Hepatocyte (in vitro differentiated cells): Measurements from ENCODE around the gene LRRTM3. TPM values are rescaled to one million over a fixed set of nuclear protein-coding genes. Genes with fewer than 3 reads are reported as not detected.

ENCODE experiments used
- DNase-seq: peaks from one replicate; pipeline ENCODE4 v3.0.0-alpha.2; 2016; ENCODE audit warnings: low spot score
- H2AFZ ChIP-seq: fragments of 200-600 bp; sonication (generic); 2 replicates; pipeline ENCODE4 v1.6.0; 2016; ENCODE audit warnings: antibody characterized with exemption, mild to moderate bottlenecking
- H3K27ac ChIP-seq: fragments of 200-600 bp; sonication (generic); 2 replicates; pipeline ENCODE4 v1.5.1; 2016; ENCODE audit warnings: mild to moderate bottlenecking
- H3K27me3 ChIP-seq: fragments of 200-600 bp; sonication (generic); 2 replicates; pipeline ENCODE4 v1.6.1; 2016
- H3K36me3 ChIP-seq: fragments of 200-600 bp; sonication (generic); replicated peaks from 2 replicates; pipeline ENCODE4 v1.5.1; 2016; ENCODE audit warnings: low read depth; ENCODE audit not compliant: insufficient read depth
- H3K4me1 ChIP-seq: fragments of 200-600 bp; sonication (generic); 2 replicates; pipeline ENCODE4 v1.5.1; 2016; ENCODE audit warnings: mild to moderate bottlenecking, moderate library complexity; ENCODE audit not compliant: insufficient read depth
- H3K4me2 ChIP-seq: fragments of 200-600 bp; sonication (generic); 2 replicates; pipeline ENCODE4 v1.6.0; 2016
- H3K4me3 ChIP-seq: fragments of 200-600 bp; sonication (generic); 2 replicates; pipeline ENCODE4 v1.5.1; 2016; ENCODE audit warnings: mild to moderate bottlenecking
- H3K79me2 ChIP-seq: fragments of 200-600 bp; sonication (generic); 2 replicates; pipeline ENCODE4 v1.6.0; 2017; ENCODE audit warnings: mild to moderate bottlenecking
- H3K9me2 ChIP-seq: fragments of 200-600 bp; sonication (generic); replicated peaks from 2 replicates; pipeline ENCODE4 v1.6.0; 2017; ENCODE audit warnings: mild to moderate bottlenecking; ENCODE audit not compliant: insufficient read depth
- H3K9me3 ChIP-seq: fragments of 200-600 bp; sonication (generic); 2 replicates; pipeline ENCODE4 v1.5.1; 2016; ENCODE audit warnings: low read depth, mild to moderate bottlenecking
- H4K20me1 ChIP-seq: fragments of 200-600 bp; sonication (generic); 2 replicates; pipeline ENCODE4 v1.6.0; 2016; ENCODE audit warnings: mild to moderate bottlenecking; ENCODE audit not compliant: insufficient read depth, poor library complexity, severe bottlenecking
- CTCF ChIP-seq: fragments of 200-600 bp; sonication (generic); IDR thresholded peaks from 2 replicates; pipeline ENCODE4 v1.5.1; 2016; ENCODE audit warnings: antibody characterized with exemption, mild to moderate bottlenecking; ENCODE audit not compliant: poor library complexity
- EZH2 ChIP-seq: fragments of 200-600 bp; sonication (generic); IDR thresholded peaks from 2 replicates; pipeline ENCODE4 v1.6.1; 2016; ENCODE audit warnings: antibody characterized with exemption, mild to moderate bottlenecking, borderline replicate concordance
- EZH2phosphoT487 ChIP-seq: fragments of 200-600 bp; sonication (generic); IDR thresholded peaks from one replicate; pipeline ENCODE4 v1.6.1; 2018; ENCODE audit warnings: antibody characterized with exemption, mild to moderate bottlenecking, low read depth, moderate library complexity; ENCODE audit not compliant: unreplicated experiment, severe bottlenecking
- WGBS: methylation state at CpG from one replicate; pipeline ENCODE4 v1.1.6; 2016; ENCODE audit warnings: low lambda C conversion rate; ENCODE audit errors: missing lambda C conversion rate; 5-methylcytosine and 5-hydroxymethylcytosine counted together
- polyA plus RNA-seq: library from polyadenylated mRNA; unstranded; fragments of >200 nt; fragmentation: Nextera tagmentation; extraction: Ambion mirVana; gene quantifications from 2 replicates; pipeline ENCODE4 v1.2.1, GENCODE V29; 2016
- total RNA-seq: library from RNA; depleted of rRNA; stranded (reverse); fragments of >200 nt; gene quantifications from 2 replicates; pipeline ENCODE4 v1.2.3, GENCODE V29; 2014

The LRRTM3 gene
- total and polyA plus RNA-seq, 2 experiments from 2014 or later = 0.68 to 0.77 TPM

GRCh38 chr10:66934711-66935110 lies 8.9 kb downstream of the LRRTM3 start:
- Histone ChIP-seq H3K4me3 (no peak overlapping the region), H2AFZ (no peak overlapping the region), H4K20me1 (no peaks in the 10 kb centered on the region), H3K27ac (no peak overlapping the region), H3K79me2 (no peaks in the 10 kb centered on the region), H3K9me2 (no peaks in the 10 kb centered on the region), H3K9me3 (no peaks in the 10 kb centered on the region), H3K36me3 (no peaks in the 10 kb centered on the region), H3K27me3 (no peaks in the 10 kb centered on the region), H3K4me2 (no peak overlapping the region), H3K4me1 (no peaks in the 10 kb centered on the region)
- TF ChIP-seq EZH2 (no peak), EZH2phosphoT487 (no peak), CTCF (no peak)
- DNase-seq = no peak

GRCh38 chr10:66940965-66941364 lies 15.1 kb downstream of the LRRTM3 start:
- H3K79me2 ChIP-seq = no peaks in the 10 kb centered on the region
- peaks cover 3% of the 10 kb centered on the region for H3K4me1 ChIP-seq
- H3K36me3 ChIP-seq = no peaks in the 10 kb centered on the region
- H3K4me3 ChIP-seq = no peak overlapping the region
- TF ChIP-seq EZH2 = no peak
- no peak for TF ChIP-seq CTCF
- no peak for TF ChIP-seq EZH2phosphoT487
- H3K9me3 ChIP-seq = no peaks in the 10 kb centered on the region
- H4K20me1 ChIP-seq = no peaks in the 10 kb centered on the region
- H2AFZ ChIP-seq = no peak overlapping the region
- H3K27me3 ChIP-seq = no peaks in the 10 kb centered on the region
- no peak for DNase-seq
- H3K4me2 ChIP-seq = peak overlapping the region; percentile 30
- no peaks in the 10 kb centered on the region for H3K9me2 ChIP-seq
- WGBS = 43% methylated on average over 3 of the region's 3 CpGs
- H3K27ac ChIP-seq = no peak overlapping the region

GRCh38 chr10:66941491-66941890 lies 15.7 kb downstream of the LRRTM3 start:
- Histone ChIP-seq H3K4me1 (peaks cover 3% of the 10 kb centered on the region), H2AFZ (no peak overlapping the region), H3K9me2 (no peaks in the 10 kb centered on the region), H4K20me1 (no peaks in the 10 kb centered on the region), H3K79me2 (no peaks in the 10 kb centered on the region), H3K27ac (no peak overlapping the region), H3K36me3 (no peaks in the 10 kb centered on the region), H3K4me2 (peak overlapping the region; percentile 30), H3K27me3 (no peaks in the 10 kb centered on the region), H3K9me3 (no peaks in the 10 kb centered on the region), H3K4me3 (no peak overlapping the region)
- no peak for TF ChIP-seq CTCF
- TF ChIP-seq EZH2phosphoT487 = no peak
- TF ChIP-seq EZH2 = no peak
- DNase-seq = no peak
- 51% methylated on average over 5 of the region's 5 CpGs for WGBS

GRCh38 chr10:66942407-66942806 lies 16.6 kb downstream of the LRRTM3 start:
- TF ChIP-seq EZH2phosphoT487 = no peak
- no peak for TF ChIP-seq CTCF
- TF ChIP-seq EZH2 = no peak
- Histone ChIP-seq H3K9me3 (no peaks in the 10 kb centered on the region), H3K27ac (no peak overlapping the region), H3K36me3 (no peaks in the 10 kb centered on the region), H3K4me1 (peaks cover 3% of the 10 kb centered on the region), H2AFZ (no peak overlapping the region), H3K27me3 (no peaks in the 10 kb centered on the region), H4K20me1 (no peaks in the 10 kb centered on the region), H3K79me2 (no peaks in the 10 kb centered on the region), H3K4me3 (no peak overlapping the region), H3K4me2 (no peak overlapping the region), H3K9me2 (no peaks in the 10 kb centered on the region)
- DNase-seq = no peak
- 80% methylated on average over 1 of the region's 1 CpG for WGBS
